Stomach (tissue), 4 donors: ENCODE results near the gene CSF2.

Experiments used
- EP300 ChIP-seq: sonication (generic); formaldehyde crosslinking; IDR thresholded peaks from one replicate; pipeline ENCODE4 v1.6.1; 2017; ENCODE audit warnings: antibody characterized with exemption
- POLR2A ChIP-seq, 4 donors: fragments of 450-650 bp; IDR thresholded peaks; one replicate each; pipeline ENCODE4 v1.6.1; 2016; ENCODE audit warnings: antibody characterized with exemption in 4 of 4, control low read depth in 2 of 4, mild to moderate bottlenecking in 1 of 4, moderate library complexity in 1 of 4
- POLR2AphosphoS5 ChIP-seq, 3 donors: sonication (generic); formaldehyde crosslinking; IDR thresholded peaks; one replicate each; pipeline ENCODE4 v1.6.1; 2016; ENCODE audit warnings: antibody characterized with exemption in 3 of 3
- TF ChIP-seq, protein P1 (sequence below), 7 experiments: fragments of 450-650 bp in 4 of 7; fragments of 200-600 bp in 3 of 7; sonication (generic) in 3 of 7; IDR thresholded peaks; one replicate each; pipeline ENCODE4 v1.5.1; 2016 to 2019; ENCODE audit warnings: antibody characterized with exemption in 7 of 7, control low read depth in 2 of 7, mild to moderate bottlenecking in 1 of 7

DNA sequence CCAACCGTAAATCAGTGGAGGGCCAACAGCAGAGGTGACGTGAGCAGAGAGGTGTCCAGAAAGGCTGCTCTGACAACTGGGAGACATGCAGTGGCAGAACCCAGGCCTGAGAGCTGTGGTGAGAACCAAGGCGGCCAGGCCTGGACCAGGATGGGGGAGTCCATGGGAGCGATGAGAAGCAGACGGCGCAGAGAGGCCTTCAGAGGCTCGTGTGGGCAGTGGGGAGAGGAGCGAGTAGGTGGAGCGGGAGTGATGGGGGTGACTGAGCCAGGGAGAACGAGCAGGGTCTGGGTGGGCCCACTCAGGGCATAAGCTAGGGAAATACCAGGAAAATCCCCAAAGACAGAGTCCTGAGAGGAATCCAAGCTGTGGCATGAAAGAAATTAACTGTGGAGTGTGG, 21.1 kb upstream of the CSF2 start:
- TF ChIP-seq, protein P1, sequence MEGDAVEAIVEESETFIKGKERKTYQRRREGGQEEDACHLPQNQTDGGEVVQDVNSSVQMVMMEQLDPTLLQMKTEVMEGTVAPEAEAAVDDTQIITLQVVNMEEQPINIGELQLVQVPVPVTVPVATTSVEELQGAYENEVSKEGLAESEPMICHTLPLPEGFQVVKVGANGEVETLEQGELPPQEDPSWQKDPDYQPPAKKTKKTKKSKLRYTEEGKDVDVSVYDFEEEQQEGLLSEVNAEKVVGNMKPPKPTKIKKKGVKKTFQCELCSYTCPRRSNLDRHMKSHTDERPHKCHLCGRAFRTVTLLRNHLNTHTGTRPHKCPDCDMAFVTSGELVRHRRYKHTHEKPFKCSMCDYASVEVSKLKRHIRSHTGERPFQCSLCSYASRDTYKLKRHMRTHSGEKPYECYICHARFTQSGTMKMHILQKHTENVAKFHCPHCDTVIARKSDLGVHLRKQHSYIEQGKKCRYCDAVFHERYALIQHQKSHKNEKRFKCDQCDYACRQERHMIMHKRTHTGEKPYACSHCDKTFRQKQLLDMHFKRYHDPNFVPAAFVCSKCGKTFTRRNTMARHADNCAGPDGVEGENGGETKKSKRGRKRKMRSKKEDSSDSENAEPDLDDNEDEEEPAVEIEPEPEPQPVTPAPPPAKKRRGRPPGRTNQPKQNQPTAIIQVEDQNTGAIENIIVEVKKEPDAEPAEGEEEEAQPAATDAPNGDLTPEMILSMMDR (IDR thresholded peaks at IDR 0.05), result no peak
- TF ChIP-seq POLR2A (IDR thresholded peaks at IDR 0.05) (no peak), EP300 (no peak), POLR2AphosphoS5 (IDR thresholded peaks at IDR 0.05) (no peak)
